GM18526 (cell line): ENCODE measurements around the gene RUFY3.

Source experiments
- POLR2A ChIP-seq: IDR thresholded peaks from 3 replicates; pipeline ENCODE4 v1.6.1; 2011; ENCODE audit not compliant: insufficient read length; ENCODE audit errors: extremely low read depth

Gene RUFY3

DNA sequence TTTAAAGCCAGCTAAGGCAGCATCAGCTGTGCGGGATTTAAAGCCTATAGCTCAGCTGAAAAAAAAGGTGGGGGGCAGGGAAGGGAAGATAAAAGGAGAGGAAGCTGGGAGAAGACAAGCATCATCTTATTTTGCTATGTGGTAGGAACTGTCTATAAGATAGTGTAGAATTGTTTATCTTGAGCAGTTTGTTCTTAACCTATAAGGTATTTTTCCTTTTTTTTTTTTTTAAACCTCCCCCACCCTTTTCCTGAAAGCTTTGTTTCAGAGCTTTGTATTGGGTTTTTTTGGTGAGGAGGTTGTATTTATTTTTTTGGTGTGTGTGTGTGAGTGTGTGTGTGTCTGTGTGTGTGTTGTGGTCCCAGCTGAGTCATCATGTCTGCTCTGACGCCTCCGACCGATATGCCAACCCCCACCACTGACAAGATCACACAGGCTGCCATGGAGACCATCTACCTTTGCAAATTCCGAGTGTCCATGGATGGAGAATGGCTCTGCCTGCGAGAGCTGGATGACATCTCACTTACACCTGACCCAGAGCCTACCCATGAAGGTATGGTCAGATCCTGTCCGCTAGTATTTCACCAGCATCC is 531 bp downstream of the RUFY3 start:
- TF ChIP-seq POLR2A = no peak

DNA sequence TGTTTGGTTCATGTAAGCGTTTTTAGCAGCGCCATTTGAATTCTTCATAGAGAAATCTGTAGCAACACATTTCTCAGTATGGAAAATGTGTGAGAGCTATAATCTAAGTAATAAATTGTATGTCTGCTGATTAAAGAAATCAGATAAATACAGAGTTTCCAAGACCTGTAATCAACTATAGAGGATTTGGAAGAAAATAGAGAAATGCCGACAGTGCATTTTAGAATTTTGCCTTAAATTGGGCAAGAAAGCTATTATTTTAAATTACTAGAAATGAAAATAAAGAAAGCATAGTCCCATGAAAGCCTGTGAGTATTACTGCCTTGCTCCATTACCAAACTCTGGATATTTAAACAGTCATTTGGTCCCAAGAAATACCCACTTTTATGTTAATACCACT is 2.7 kb downstream of the RUFY3 start:
- no peak for TF ChIP-seq POLR2A

- no peak for TF ChIP-seq POLR2A
Observed at GRCh38 chr4:70725633-70726032, 3.9 kb downstream of the RUFY3 start.

GRCh38 chr4:70728091-70728490 is 6.3 kb downstream of the RUFY3 start:
- TF ChIP-seq POLR2A = no peak

- no peak for TF ChIP-seq POLR2A
Observed at GRCh38 chr4:70734168-70734954, 12.6 kb downstream of the RUFY3 start.

DNA sequence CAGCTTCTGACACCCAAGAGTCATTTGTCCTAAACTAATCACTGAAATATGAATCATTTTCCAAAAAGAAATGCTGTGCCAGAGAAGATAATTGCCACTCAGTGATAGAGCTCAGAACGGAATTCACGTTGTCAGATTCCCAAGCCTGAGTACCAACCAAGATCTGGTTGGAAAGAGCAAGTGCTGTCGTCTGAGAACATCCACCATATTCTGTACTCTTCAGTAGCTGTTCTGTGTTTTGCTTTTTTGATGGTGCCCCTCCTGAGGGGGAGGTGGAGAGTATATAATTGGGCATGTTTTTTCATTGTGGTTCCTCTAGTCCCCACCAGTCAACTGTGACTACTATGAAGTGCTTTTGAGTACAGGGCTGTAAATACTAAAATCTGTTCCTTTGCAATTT is 13.2 kb downstream of the RUFY3 start:
- TF ChIP-seq POLR2A = no peak

DNA sequence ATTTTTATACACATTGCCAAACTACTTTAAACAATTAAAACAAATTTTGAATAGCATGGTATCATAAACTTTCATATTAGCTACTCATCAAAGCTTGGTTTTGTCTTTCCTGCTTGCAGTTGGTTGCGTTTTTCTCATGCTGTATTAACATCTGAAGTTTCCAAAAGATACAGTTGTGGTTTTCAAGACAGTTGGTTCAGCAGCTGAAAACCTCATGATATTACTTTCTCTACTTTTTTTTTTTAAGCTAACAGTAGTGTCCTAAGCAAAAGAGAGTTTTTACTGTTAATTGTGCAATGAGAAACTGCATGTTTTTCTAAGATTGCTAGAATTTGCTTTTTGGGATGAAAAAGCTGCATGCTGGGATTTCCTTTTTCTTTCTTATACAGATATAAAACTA is 15.2 kb downstream of the RUFY3 start:
- TF ChIP-seq POLR2A = no peak

DNA sequence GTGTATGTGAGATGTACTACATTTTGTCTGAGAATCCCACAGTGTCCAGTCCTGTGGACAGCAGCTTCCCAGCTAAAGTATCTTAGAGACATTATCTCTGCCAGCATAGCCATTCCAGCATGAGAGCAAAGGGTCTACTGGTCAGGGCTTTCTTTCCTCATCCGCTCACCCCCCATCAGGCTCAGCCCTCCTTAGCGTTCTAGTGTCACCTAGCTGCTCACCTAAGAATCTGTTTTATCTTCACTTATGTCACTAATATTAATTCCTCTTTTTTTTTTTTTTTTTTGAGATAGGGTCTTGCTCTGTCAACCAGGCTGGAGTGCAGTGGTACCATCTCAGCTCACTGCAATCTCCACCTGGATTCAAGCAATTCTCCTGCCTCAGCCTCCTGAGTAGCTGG is 15.6 kb downstream of the RUFY3 start:
- no peak for TF ChIP-seq POLR2A

DNA sequence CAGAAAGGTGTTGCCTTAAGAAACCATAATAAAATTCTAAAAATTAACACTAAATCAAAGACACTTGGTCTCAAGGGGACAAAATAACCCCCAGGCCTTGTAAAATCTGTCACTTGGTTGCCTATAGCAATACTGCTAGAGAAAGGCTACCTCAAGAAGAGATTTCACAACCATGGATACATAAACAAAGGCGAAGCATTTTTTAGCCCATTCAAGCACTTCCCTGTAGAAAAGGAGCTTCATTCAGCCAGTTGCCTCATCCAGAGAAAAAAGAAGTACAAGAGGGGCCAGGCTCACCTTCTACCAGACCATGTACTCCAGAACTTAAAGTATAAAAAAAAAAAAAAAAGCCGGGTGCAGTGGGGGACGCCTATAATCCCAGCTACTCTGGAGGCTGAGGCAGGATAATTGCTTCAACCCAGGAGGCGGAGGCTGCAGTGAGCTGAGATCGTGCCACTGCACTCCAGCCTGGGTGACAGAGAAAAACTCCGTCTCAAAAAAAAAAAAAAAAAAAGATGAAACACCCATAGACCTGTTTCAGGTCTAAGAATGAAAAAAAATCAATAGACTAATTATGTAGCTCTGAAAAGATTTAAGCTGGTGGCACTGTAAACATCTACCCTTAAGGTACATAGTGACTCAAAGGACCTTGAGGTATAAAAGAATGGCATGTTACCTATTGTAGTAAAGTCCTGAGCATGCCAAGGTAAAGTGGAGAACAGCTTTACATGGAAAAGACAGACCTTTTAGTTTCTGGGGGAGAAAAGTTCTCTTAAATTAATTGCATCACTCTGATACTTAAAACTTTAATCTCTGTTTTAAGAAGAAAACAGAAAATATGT is 18.0 kb downstream of the RUFY3 start:
- TF ChIP-seq POLR2A = no peak

- TF ChIP-seq POLR2A = no peak
Observed at GRCh38 chr4:70741867-70742658, 20.3 kb downstream of the RUFY3 start.

DNA sequence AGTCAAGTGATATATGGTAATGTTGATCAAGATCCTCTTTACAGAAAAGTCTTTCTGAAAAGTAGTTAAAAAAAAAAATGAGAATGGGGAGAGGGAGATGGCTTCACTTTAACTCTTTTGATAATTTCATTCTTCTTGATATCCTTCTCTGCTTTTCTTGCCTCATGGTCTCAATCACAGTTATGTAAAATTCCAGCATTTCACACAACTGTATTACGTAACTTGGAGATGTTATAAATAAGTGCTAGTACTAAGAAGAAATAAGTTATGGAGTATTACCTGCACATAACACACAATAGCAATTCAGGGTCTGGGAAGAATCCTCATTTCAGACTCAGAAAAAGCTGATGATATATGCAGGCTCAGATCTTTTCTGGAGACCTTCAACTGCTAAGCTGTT is 22.0 kb downstream of the RUFY3 start:
- TF ChIP-seq POLR2A = no peak

DNA sequence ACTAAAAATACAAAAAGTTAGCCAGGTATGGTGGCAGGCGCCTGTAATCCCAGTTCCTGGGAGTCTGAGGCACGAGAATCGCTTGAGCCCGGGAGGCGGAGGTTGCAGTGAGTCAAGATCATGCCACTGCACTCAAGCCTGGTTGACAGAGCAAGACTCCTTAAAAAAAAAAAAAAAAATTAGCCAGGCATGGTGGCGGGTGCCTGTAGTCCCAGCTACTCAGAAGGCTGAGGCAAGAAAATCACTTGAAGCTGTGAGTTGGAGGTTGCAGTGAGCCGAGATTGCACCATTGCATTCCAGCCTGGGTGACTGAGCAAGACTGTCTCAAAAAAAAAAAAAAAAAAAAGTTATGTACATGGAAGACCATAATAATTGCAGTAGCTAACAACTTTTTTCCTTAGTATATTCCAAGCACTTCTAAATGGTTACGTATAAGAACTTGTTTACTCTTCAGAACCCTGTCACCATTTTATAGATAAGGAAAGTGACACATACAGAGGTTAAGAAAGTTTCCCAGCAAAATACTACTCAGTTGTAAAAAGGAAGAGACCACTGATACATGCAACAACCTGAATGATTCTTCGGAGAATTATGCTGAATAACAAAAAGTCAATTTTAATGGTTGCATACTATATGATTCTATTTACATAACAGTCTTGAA is 24.5 kb downstream of the RUFY3 start:
- no peak for TF ChIP-seq POLR2A

DNA sequence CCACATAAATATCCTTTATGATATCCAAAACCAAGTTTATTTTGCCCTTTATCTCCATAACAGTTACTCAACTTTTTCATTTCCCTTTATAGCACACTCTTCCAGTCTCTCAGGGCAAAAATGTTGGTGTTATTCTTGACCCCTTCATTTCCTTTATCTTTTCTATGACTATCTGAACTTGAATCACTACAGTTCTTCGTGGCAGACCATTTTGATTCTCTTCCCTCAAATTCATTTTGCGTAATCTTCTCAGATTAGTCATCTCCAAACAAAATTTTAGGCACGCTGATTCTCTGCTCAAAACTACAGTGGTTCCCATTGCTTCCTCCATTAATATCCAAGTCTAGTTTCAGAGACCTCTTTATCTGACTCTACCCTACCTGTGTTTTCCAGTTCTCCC is 26.1 kb downstream of the RUFY3 start:
- TF ChIP-seq POLR2A = no peak

DNA sequence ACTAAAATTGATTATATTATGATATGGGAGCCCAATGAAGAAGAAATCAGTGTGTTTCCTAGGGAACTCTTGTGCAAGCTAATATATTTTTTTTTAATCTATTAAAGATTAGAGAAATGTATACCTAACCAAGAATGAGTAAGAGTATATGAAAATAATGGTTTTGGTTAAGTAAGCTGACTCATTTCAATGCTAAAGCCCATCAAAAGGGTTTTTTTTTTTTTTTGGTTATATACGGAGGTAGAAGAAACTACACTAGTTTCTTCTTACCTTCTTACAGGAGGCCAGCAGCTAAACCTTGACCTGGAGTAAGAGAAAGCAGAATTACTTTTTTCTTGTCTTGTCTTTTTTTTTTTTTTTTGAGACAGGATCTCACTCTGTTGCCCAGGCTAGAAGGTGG is 27.5 kb downstream of the RUFY3 start:
- no peak for TF ChIP-seq POLR2A

- no peak for TF ChIP-seq POLR2A
Observed at GRCh38 chr4:70752236-70752635, 30.5 kb downstream of the RUFY3 start.

GRCh38 chr4:70753630-70754029 is 31.9 kb downstream of the RUFY3 start:
- TF ChIP-seq POLR2A = no peak
